HepG2 (cell line): Measurements from ENCODE around the gene IKZF5.

Source experiments
- ATF1 ChIP-seq: IDR thresholded peaks from 2 replicates; pipeline ENCODE4 v1.6.1; 2016; ENCODE audit warnings: mild to moderate bottlenecking, control low read depth
- CEBPB ChIP-seq: IDR thresholded peaks from 2 replicates; pipeline ENCODE4 v1.6.1; 2011; ENCODE audit warnings: low read depth, low read length, improper control_type of control experiment, borderline replicate concordance
- CTCF ChIP-seq: sonication (generic); formaldehyde crosslinking; IDR thresholded peaks from 2 replicates; pipeline ENCODE4 v1.5.0; 2020; ENCODE audit warnings: mild to moderate bottlenecking, missing genetic modification reagents, moderate library complexity
- HCFC1 ChIP-seq: fragments of 150-350 bp; IDR thresholded peaks from 2 replicates; pipeline ENCODE4 v1.6.1; 2014; ENCODE audit warnings: low read depth, low read length
- HMG20A ChIP-seq: IDR thresholded peaks from 2 replicates; pipeline ENCODE4 v1.6.1; 2016; ENCODE audit warnings: borderline replicate concordance
- POLR2A ChIP-seq, 2 experiments: IDR thresholded peaks; 2 replicates each; pipeline ENCODE4 v1.6.1; 2011; ENCODE audit warnings: low read depth in 2 of 2, low read length in 2 of 2, mild to moderate bottlenecking in 1 of 2, moderate library complexity in 1 of 2; ENCODE audit not compliant: insufficient read depth in 1 of 2
- POLR2AphosphoS5 ChIP-seq: IDR thresholded peaks from 2 replicates; pipeline ENCODE4 v1.6.1; 2012; ENCODE audit warnings: low read depth, low read length
- SIN3A ChIP-seq: IDR thresholded peaks from 2 replicates; pipeline ENCODE4 v1.6.1; 2011; ENCODE audit warnings: low read depth, mild to moderate bottlenecking, control low read depth, low read length, borderline replicate concordance
- SNAI1 ChIP-seq: sonication (generic); formaldehyde crosslinking; IDR thresholded peaks from 2 replicates; pipeline ENCODE4 v1.5.0; 2020; ENCODE audit warnings: mild to moderate bottlenecking, missing genetic modification reagents, borderline replicate concordance
- SRSF1 ChIP-seq: fragments of 200-400 bp; formaldehyde crosslinking; optimal IDR thresholded peaks from 2 replicates; pipeline ENCODE3; 2017; ENCODE audit warnings: mild to moderate bottlenecking, low read depth, low read length, moderate library complexity
- THYN1 ChIP-seq: sonication (generic); formaldehyde crosslinking; IDR thresholded peaks from 2 replicates; pipeline ENCODE4 v1.8.1; 2023; ENCODE audit warnings: low read depth, mild to moderate bottlenecking, moderate library complexity, missing genetic modification reagents, borderline replicate concordance
- ZNF10 ChIP-seq: sonication (generic); formaldehyde crosslinking; IDR thresholded peaks from 2 replicates; pipeline ENCODE4 v1.4.0; 2020; ENCODE audit warnings: mild to moderate bottlenecking, low read depth, missing genetic modification reagents, borderline replicate concordance
- ZNF362 ChIP-seq: sonication (generic); formaldehyde crosslinking; IDR thresholded peaks from 2 replicates; pipeline ENCODE4 v1.4.0; 2020; ENCODE audit warnings: missing genetic modification reagents, mild to moderate bottlenecking, borderline replicate concordance
- ZNF879 ChIP-seq: sonication (generic); formaldehyde crosslinking; IDR thresholded peaks from 2 replicates; pipeline ENCODE4 v1.8.1; 2023; ENCODE audit warnings: missing genetic modification reagents

GRCh38 chr10:123007558-123008354 lies 839 bp downstream of the IKZF5 start:
- no peak for TF ChIP-seq CTCF (CRISPR knock-in tag)
- no peak for TF ChIP-seq HMG20A (CRISPR knock-in tag)
- TF ChIP-seq SRSF1, result no peak
- no peak for TF ChIP-seq HCFC1
- no peak for TF ChIP-seq ZNF362 (CRISPR knock-in tag)
- TF ChIP-seq THYN1, result no peak
- peak; percentile 25; the same call in 1 of the 2 replicates for TF ChIP-seq POLR2AphosphoS5
- TF ChIP-seq POLR2A (IDR thresholded peaks at IDR 0.05; ENCODE audit: insufficient read depth in 1 of 2, low read depth in 2 of 2, low read length in 2 of 2), result peak in 1 of 2 experiments; percentile 55; a peak in 2 of 4 replicates
- TF ChIP-seq ZNF10 (CRISPR knock-in tag), result no peak
- peak; percentile 89 for TF ChIP-seq SIN3A
- TF ChIP-seq SNAI1 (CRISPR knock-in tag), result no peak; the same call in none of the 2 replicates
- no peak for TF ChIP-seq ATF1 (CRISPR knock-in tag)
- TF ChIP-seq ZNF879 (CRISPR knock-in tag), result no peak
- TF ChIP-seq CEBPB, result no peak
